ENCODE results near the gene SLMAP. TPM values are rescaled to one million over a fixed set of nuclear protein-coding genes. Genes with fewer than 3 reads are reported as not detected.

SLMAP gene
- total and polyA plus RNA-seq, 2 experiments from 2014 or later: 32.1 to 73.0 TPM

DNA sequence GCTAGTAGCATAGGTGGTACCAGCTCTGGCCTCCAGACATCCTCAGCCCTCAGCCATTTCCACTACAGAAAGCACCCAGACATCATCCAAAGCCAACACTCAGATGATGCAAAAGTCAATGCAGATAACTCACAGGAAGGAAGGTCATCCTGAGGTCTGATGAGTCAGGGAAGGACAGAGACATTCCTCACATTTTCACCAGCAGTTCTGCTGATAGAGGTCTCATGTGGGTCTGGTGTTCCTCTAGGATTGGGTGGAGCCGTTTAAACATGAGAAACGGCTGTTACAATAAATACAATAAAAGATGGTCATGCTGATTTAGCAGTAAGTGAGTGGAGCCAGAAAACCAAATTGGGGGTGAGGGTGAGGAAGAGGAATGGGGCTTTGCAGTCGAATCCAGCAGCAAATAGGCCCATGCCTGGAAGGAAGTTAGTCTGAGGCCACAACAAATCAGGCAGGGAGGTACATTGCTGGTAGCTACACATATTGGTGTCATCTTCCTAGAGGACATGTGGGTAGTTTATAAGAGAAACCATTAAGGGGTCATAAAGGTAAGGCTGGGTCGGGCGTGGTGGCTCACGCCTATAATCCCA, 218.8 kb downstream of the SLMAP start (continued):
- TF ChIP-seq, protein P1, sequence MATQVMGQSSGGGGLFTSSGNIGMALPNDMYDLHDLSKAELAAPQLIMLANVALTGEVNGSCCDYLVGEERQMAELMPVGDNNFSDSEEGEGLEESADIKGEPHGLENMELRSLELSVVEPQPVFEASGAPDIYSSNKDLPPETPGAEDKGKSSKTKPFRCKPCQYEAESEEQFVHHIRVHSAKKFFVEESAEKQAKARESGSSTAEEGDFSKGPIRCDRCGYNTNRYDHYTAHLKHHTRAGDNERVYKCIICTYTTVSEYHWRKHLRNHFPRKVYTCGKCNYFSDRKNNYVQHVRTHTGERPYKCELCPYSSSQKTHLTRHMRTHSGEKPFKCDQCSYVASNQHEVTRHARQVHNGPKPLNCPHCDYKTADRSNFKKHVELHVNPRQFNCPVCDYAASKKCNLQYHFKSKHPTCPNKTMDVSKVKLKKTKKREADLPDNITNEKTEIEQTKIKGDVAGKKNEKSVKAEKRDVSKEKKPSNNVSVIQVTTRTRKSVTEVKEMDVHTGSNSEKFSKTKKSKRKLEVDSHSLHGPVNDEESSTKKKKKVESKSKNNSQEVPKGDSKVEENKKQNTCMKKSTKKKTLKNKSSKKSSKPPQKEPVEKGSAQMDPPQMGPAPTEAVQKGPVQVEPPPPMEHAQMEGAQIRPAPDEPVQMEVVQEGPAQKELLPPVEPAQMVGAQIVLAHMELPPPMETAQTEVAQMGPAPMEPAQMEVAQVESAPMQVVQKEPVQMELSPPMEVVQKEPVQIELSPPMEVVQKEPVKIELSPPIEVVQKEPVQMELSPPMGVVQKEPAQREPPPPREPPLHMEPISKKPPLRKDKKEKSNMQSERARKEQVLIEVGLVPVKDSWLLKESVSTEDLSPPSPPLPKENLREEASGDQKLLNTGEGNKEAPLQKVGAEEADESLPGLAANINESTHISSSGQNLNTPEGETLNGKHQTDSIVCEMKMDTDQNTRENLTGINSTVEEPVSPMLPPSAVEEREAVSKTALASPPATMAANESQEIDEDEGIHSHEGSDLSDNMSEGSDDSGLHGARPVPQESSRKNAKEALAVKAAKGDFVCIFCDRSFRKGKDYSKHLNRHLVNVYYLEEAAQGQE (IDR thresholded peaks at IDR 0.05; ENCODE audit: unreplicated experiment): no peak
- TF ChIP-seq ZNF114 (CRISPR knock-in tag; IDR thresholded peaks at IDR 0.05) (no peak), CREB1 (CRISPR knock-in tag; IDR thresholded peaks at IDR 0.05; ENCODE audit: low read depth) (no peak), ZNF331 (CRISPR knock-in tag; IDR thresholded peaks at IDR 0.05; ENCODE audit: low read depth) (no peak), POLR2AphosphoS5 (IDR thresholded peaks at IDR 0.05; ENCODE audit: low read depth) (no peak), NANOG (IDR thresholded peaks at IDR 0.05; ENCODE audit: borderline replicate concordance) (no peak), EZH2 (IDR thresholded peaks at IDR 0.05; ENCODE audit: low read depth, unreplicated experiment) (no peak), JUNB (IDR thresholded peaks at IDR 0.05; ENCODE audit: unreplicated experiment) (no peak), CTCF (conservative IDR thresholded peaks at IDR 0.05; ENCODE audit: low read depth in 2 of 2) (no peak)
- TF ChIP-seq, protein P2, sequence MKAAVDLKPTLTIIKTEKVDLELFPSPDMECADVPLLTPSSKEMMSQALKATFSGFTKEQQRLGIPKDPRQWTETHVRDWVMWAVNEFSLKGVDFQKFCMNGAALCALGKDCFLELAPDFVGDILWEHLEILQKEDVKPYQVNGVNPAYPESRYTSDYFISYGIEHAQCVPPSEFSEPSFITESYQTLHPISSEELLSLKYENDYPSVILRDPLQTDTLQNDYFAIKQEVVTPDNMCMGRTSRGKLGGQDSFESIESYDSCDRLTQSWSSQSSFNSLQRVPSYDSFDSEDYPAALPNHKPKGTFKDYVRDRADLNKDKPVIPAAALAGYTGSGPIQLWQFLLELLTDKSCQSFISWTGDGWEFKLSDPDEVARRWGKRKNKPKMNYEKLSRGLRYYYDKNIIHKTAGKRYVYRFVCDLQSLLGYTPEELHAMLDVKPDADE (IDR thresholded peaks at IDR 0.05): no peak

DNA sequence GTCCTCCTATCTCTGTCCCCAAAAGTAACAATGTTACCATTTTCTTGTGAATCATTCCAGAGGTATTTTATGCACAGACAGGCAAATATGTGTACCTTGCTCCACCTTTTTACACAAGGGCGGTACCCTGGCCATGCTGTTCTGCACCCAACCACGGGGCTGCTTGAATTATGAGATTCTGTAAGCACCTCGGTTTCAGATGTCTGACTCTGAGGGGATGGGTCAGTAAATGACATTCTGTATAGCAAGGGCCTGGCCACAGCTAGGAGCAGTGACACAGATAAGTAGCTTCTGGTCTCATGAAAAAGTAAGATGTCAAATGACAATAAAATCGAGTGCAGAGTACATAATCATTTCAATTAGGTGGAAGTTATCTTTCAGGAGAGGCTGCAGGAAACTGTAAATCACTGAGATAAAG, 221.7 kb downstream of the SLMAP start:
- no peak overlapping the region for H3K4me3 ChIP-seq
- H2AFZ ChIP-seq: 0 out of 2 replicates have a peak overlapping the region, but pooled peaks have one; percentile 38
- H3K27ac ChIP-seq (ENCODE audit: low read depth): no peak overlapping the region
- Mint-ChIP-seq H3K9me3 (peaks cover 3% of the 10 kb centered on the region; the same call in 1 of the 3 replicates), H3K27me3 (ENCODE audit: insufficient read depth, low read depth, poor library complexity) (peaks cover 6% of the 10 kb centered on the region), H3K27ac (no peak overlapping the region), H3K36me3 (ENCODE audit: low read depth) (no peaks in the 10 kb centered on the region), H3K4me3 (no peak overlapping the region), H3K4me1 (peaks cover 7% of the 10 kb centered on the region; the same call in 2 of the 3 replicates)
- no peaks in the 10 kb centered on the region; the same call in 1 of the 2 replicates for H3K36me3 ChIP-seq (ENCODE audit: insufficient read depth)
- H3K4me1 ChIP-seq (ENCODE audit: insufficient read depth): 0 out of 2 replicates have a peak, but pooled peaks cover 3% of the 10 kb centered on the region
- no peaks in the 10 kb centered on the region for H4K20me1 ChIP-seq (replicated peaks; ENCODE audit: insufficient read depth)
- no peak overlapping the region for H3K4me2 ChIP-seq
- no peaks in the 10 kb centered on the region for H3K27me3 ChIP-seq (ENCODE audit: insufficient read depth)
- H3K79me2 ChIP-seq (replicated peaks; ENCODE audit: insufficient read depth): no peaks in the 10 kb centered on the region
- no peak for ATAC-seq
- H3K9me2 ChIP-seq (ENCODE audit: insufficient read depth): no peaks in the 10 kb centered on the region
- H3F3A ChIP-seq (replicated peaks; ENCODE audit: low read depth): no peaks in the 10 kb centered on the region
- no peak for DNase-seq (ENCODE audit: low spot score)
- no peak for TF ChIP-seq ZNF331 (CRISPR knock-in tag; IDR thresholded peaks at IDR 0.05; ENCODE audit: low read depth)
- no peak for TF ChIP-seq CREB1 (CRISPR knock-in tag; IDR thresholded peaks at IDR 0.05; ENCODE audit: low read depth)
- no peak for TF ChIP-seq STAT1 (IDR thresholded peaks at IDR 0.05; ENCODE audit: unreplicated experiment)
- TF ChIP-seq EZH2 (IDR thresholded peaks at IDR 0.05; ENCODE audit: low read depth, unreplicated experiment): no peak
- TF ChIP-seq EZH2phosphoT487 (IDR thresholded peaks at IDR 0.05; ENCODE audit: unreplicated experiment): no peak
- no peak for TF ChIP-seq JUNB (IDR thresholded peaks at IDR 0.05; ENCODE audit: unreplicated experiment)
- no peak for TF ChIP-seq POLR2AphosphoS5 (IDR thresholded peaks at IDR 0.05; ENCODE audit: low read depth)
- TF ChIP-seq, protein P2 (IDR thresholded peaks at IDR 0.05): no peak
- no peak for TF ChIP-seq NANOG (IDR thresholded peaks at IDR 0.05; ENCODE audit: borderline replicate concordance)
- TF ChIP-seq, protein P1 (IDR thresholded peaks at IDR 0.05; ENCODE audit: unreplicated experiment): no peak
- no peak for TF ChIP-seq ZNF114 (CRISPR knock-in tag; IDR thresholded peaks at IDR 0.05)
